Osteocyte (in vitro differentiated cells): Measurements from ENCODE around the gene FAM237B. TPM values are rescaled to one million over a fixed set of nuclear protein-coding genes. Genes with fewer than 3 reads are reported as not detected.

Source experiments
- DNase-seq: peaks from one replicate; pipeline ENCODE4 v3.0.0; 2021; ENCODE audit warnings: mixed read lengths; ENCODE audit not compliant: unreplicated experiment; ENCODE audit errors: extremely low spot score
- H3K27ac Mint-ChIP-seq: one replicate; pipeline ENCODE4 v1.8.0; 2021; ENCODE audit warnings: mild to moderate bottlenecking, mixed read lengths; ENCODE audit not compliant: unreplicated experiment
- H3K27me3 Mint-ChIP-seq: one replicate; pipeline ENCODE4 v1.8.0; 2021; ENCODE audit warnings: mixed read lengths; ENCODE audit not compliant: unreplicated experiment
- H3K36me3 Mint-ChIP-seq: one replicate; pipeline ENCODE4 v1.8.0; 2021; ENCODE audit warnings: mixed read lengths; ENCODE audit not compliant: unreplicated experiment
- H3K4me1 Mint-ChIP-seq: one replicate; pipeline ENCODE4 v1.8.0; 2021; ENCODE audit warnings: mixed read lengths; ENCODE audit not compliant: unreplicated experiment
- H3K4me3 Mint-ChIP-seq: one replicate; pipeline ENCODE4 v1.8.0; 2021; ENCODE audit warnings: mild to moderate bottlenecking, moderate library complexity, mixed read lengths; ENCODE audit not compliant: unreplicated experiment
- H3K9me3 Mint-ChIP-seq: one replicate; pipeline ENCODE4 v1.8.0; 2021; ENCODE audit warnings: mixed read lengths; ENCODE audit not compliant: unreplicated experiment
- CTCF ChIP-seq: fragments of 200-600 bp; sonication (generic); IDR thresholded peaks from 2 replicates; pipeline ENCODE4 v1.5.0; 2021; ENCODE audit warnings: antibody characterized with exemption, mild to moderate bottlenecking, moderate library complexity
- total RNA-seq: library from RNA; stranded (reverse); gene quantifications from 2 replicates; pipeline ENCODE4 v1.2.1, GENCODE V29; 2021

The FAM237B gene
- total RNA-seq, 1 donor from 2014 or later = not detected

GRCh38 chr7:90298145-90299038 lies 22.7 kb downstream of the FAM237B start:
- Mint-ChIP-seq H3K27ac (no peak overlapping the region), H3K36me3 (no peaks in the 10 kb centered on the region), H3K4me1 (no peaks in the 10 kb centered on the region), H3K9me3 (no peaks in the 10 kb centered on the region), H3K27me3 (peaks cover 49% of the 10 kb centered on the region), H3K4me3 (no peak overlapping the region)
- DNase-seq = no peak
- peak; percentile 61 for TF ChIP-seq CTCF

GRCh38 chr7:90290244-90291113 lies 30.6 kb downstream of the FAM237B start:
- H3K4me3 Mint-ChIP-seq = no peak overlapping the region
- H3K4me1 Mint-ChIP-seq = no peaks in the 10 kb centered on the region
- no peaks in the 10 kb centered on the region for H3K36me3 Mint-ChIP-seq
- H3K27me3 Mint-ChIP-seq = peaks cover 21% of the 10 kb centered on the region
- TF ChIP-seq CTCF = no peak
- H3K9me3 Mint-ChIP-seq = no peaks in the 10 kb centered on the region
- H3K27ac Mint-ChIP-seq = no peak overlapping the region
- no peak for DNase-seq

DNA sequence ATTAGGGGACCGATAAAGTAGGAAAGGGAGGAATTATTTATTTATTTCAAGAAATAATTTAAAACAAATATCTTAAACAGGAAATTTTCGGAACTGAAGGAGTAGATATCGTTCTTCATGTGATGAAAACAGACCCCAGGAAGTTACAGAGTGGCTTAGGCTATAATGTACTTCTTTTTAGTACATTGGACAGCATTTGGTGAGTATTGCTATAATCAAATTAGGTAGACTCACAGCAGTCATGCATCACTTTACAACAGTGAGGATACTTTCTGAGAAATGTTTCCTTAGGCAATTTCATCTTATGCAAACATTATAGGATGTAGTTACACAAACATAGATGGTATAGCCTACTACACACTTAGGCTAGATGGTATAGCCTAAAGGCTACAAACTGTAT lies 33.0 kb downstream of the FAM237B start:
- Mint-ChIP-seq H3K4me3 (no peak overlapping the region), H3K36me3 (no peaks in the 10 kb centered on the region), H3K4me1 (no peaks in the 10 kb centered on the region), H3K27me3 (peaks cover 16% of the 10 kb centered on the region), H3K9me3 (no peaks in the 10 kb centered on the region), H3K27ac (no peak overlapping the region)
- DNase-seq = no peak
- no peak for TF ChIP-seq CTCF

GRCh38 chr7:90276033-90276728 lies 44.9 kb downstream of the FAM237B start:
- Mint-ChIP-seq H3K4me1 (no peaks in the 10 kb centered on the region), H3K4me3 (no peak overlapping the region), H3K27me3 (peaks cover 25% of the 10 kb centered on the region), H3K27ac (no peak overlapping the region), H3K9me3 (no peaks in the 10 kb centered on the region), H3K36me3 (no peaks in the 10 kb centered on the region)
- no peak for DNase-seq
- no peak for TF ChIP-seq CTCF
